Stimulated activated naive CD8-positive, alpha-beta T cell treated with anti-CD3 and anti-CD28 coated beads, Interleukin-15, Interleukin-2, amounts not matched to agents 100 ng/mL and 50 ng/mL, for 24 hours (primary cell): ENCODE results near the gene MAD1L1.

ENCODE experiments used
- H3K27ac Mint-ChIP-seq: one replicate; pipeline ENCODE4 v1.8.0; 2021; ENCODE audit warnings: mild to moderate bottlenecking, mixed read lengths
- H3K27me3 Mint-ChIP-seq: one replicate; pipeline ENCODE4 v1.8.0; 2021; ENCODE audit warnings: mixed read lengths
- H3K36me3 Mint-ChIP-seq: one replicate; pipeline ENCODE4 v1.8.0; 2021; ENCODE audit warnings: low read depth, mixed read lengths
- H3K4me1 Mint-ChIP-seq: one replicate; pipeline ENCODE4 v1.8.0; 2021; ENCODE audit warnings: low read depth, mixed read lengths
- H3K4me3 Mint-ChIP-seq: one replicate; pipeline ENCODE4 v1.8.0; 2021; ENCODE audit warnings: mild to moderate bottlenecking, mixed read lengths
- H3K9me3 Mint-ChIP-seq: one replicate; pipeline ENCODE4 v1.8.0; 2021; ENCODE audit warnings: mixed read lengths

MAD1L1 gene

GRCh38 chr7:1785839-1786238, 446.9 kb downstream of the MAD1L1 start:
- Mint-ChIP-seq H3K4me3 (no peak overlapping the region), H3K9me3 (peaks cover 4% of the 10 kb centered on the region), H3K36me3 (no peaks in the 10 kb centered on the region), H3K4me1 (no peaks in the 10 kb centered on the region), H3K27ac (no peak overlapping the region), H3K27me3 (peaks cover 11% of the 10 kb centered on the region)

- Mint-ChIP-seq H3K36me3 (peaks cover 6% of the 10 kb centered on the region), H3K4me3 (no peak overlapping the region), H3K27me3 (peaks cover 7% of the 10 kb centered on the region), H3K4me1 (no peaks in the 10 kb centered on the region), H3K27ac (no peak overlapping the region), H3K9me3 (peaks cover 16% of the 10 kb centered on the region)
These were observed 451.4 kb downstream of the MAD1L1 start for GRCh38 chr7:1781369-1781768.

- Mint-ChIP-seq H3K4me3 (no peak overlapping the region), H3K4me1 (no peaks in the 10 kb centered on the region), H3K27ac (no peak overlapping the region), H3K9me3 (peaks cover 20% of the 10 kb centered on the region), H3K36me3 (peaks cover 6% of the 10 kb centered on the region), H3K27me3 (peaks cover 16% of the 10 kb centered on the region)
These were observed 453.3 kb downstream of the MAD1L1 start for GRCh38 chr7:1779445-1779844.

- H3K4me1 Mint-ChIP-seq = no peaks in the 10 kb centered on the region
- peaks cover 16% of the 10 kb centered on the region for H3K27me3 Mint-ChIP-seq
- no peak overlapping the region for H3K27ac Mint-ChIP-seq
- H3K9me3 Mint-ChIP-seq = peaks cover 20% of the 10 kb centered on the region
- H3K4me3 Mint-ChIP-seq = no peak overlapping the region
- H3K36me3 Mint-ChIP-seq = peaks cover 6% of the 10 kb centered on the region
These were observed 455.6 kb downstream of the MAD1L1 start for GRCh38 chr7:1777122-1777521.

GRCh38 chr7:1775389-1775788, 457.4 kb downstream of the MAD1L1 start:
- H3K9me3 Mint-ChIP-seq = peaks cover 20% of the 10 kb centered on the region
- H3K27me3 Mint-ChIP-seq = peaks cover 16% of the 10 kb centered on the region
- H3K36me3 Mint-ChIP-seq = peaks cover 6% of the 10 kb centered on the region
- no peak overlapping the region for H3K27ac Mint-ChIP-seq
- H3K4me3 Mint-ChIP-seq = no peak overlapping the region
- no peaks in the 10 kb centered on the region for H3K4me1 Mint-ChIP-seq

GRCh38 chr7:1770331-1770730, 462.4 kb downstream of the MAD1L1 start:
- no peak overlapping the region for H3K27ac Mint-ChIP-seq
- H3K27me3 Mint-ChIP-seq = peaks cover 5% of the 10 kb centered on the region
- no peaks in the 10 kb centered on the region for H3K36me3 Mint-ChIP-seq
- H3K4me1 Mint-ChIP-seq = no peaks in the 10 kb centered on the region
- H3K4me3 Mint-ChIP-seq = no peak overlapping the region
- peaks cover 5% of the 10 kb centered on the region for H3K9me3 Mint-ChIP-seq

- no peaks in the 10 kb centered on the region for H3K4me1 Mint-ChIP-seq
These were observed 463.2 kb downstream of the MAD1L1 start for GRCh38 chr7:1769286-1770200.

GRCh38 chr7:1768832-1769231, 463.9 kb downstream of the MAD1L1 start:
- Mint-ChIP-seq H3K4me1 (no peaks in the 10 kb centered on the region), H3K27me3 (no peaks in the 10 kb centered on the region), H3K9me3 (no peaks in the 10 kb centered on the region), H3K27ac (no peak overlapping the region), H3K4me3 (no peak overlapping the region), H3K36me3 (no peaks in the 10 kb centered on the region)

More at GRCh38 chr7:1769286-1770200, 463.2 kb downstream of the MAD1L1 start:
- no peaks in the 10 kb centered on the region for H3K36me3 Mint-ChIP-seq
- H3K9me3 Mint-ChIP-seq = no peaks in the 10 kb centered on the region
- no peaks in the 10 kb centered on the region for H3K27me3 Mint-ChIP-seq
- no peak overlapping the region for H3K27ac Mint-ChIP-seq
- no peak overlapping the region for H3K4me3 Mint-ChIP-seq

GRCh38 chr7:1767524-1767923, 465.2 kb downstream of the MAD1L1 start:
- no peaks in the 10 kb centered on the region for H3K36me3 Mint-ChIP-seq
- no peaks in the 10 kb centered on the region for H3K4me1 Mint-ChIP-seq
- no peak overlapping the region for H3K27ac Mint-ChIP-seq
- H3K27me3 Mint-ChIP-seq = no peaks in the 10 kb centered on the region
- H3K9me3 Mint-ChIP-seq = no peaks in the 10 kb centered on the region
- no peak overlapping the region for H3K4me3 Mint-ChIP-seq
